ENCODE results near the gene POU2AF1. TPM values are rescaled to one million over a fixed set of nuclear protein-coding genes. Genes with fewer than 3 reads are reported as not detected.

Gene POU2AF1
- total and polyA plus RNA-seq, 2 of the 8 experiments (the other 6 are each of a cell fraction or from before 2014, with no cell fraction given): not detected

- Histone ChIP-seq H3K4me2 (ENCODE audit: insufficient read depth in 1 of 2, low read depth in 2 of 2, low read length in 2 of 2) (no peak overlapping the region), H3K9ac (replicated peaks in 1 of 4; ENCODE audit: extremely low read depth in 1 of 4, low read depth in 3 of 4, low read length in 3 of 4) (no peak overlapping the region), H2BK15ac (ENCODE audit: low read length) (no peak overlapping the region), H4K8ac (ENCODE audit: extremely low read depth, insufficient read depth, low read length) (no peak overlapping the region), H3K14ac (ENCODE audit: insufficient read length) (no peak overlapping the region), H4K5ac (ENCODE audit: insufficient read length, low read depth, low read length) (no peak overlapping the region), H2BK5ac (ENCODE audit: low read depth, low read length) (no peak overlapping the region), H3K27me3 (replicated peaks in 1 of 4; ENCODE audit: control insufficient read depth in 3 of 4, extremely low read depth in 1 of 4, insufficient read depth in 3 of 4, low read length in 3 of 4) (no peaks in the 10 kb centered on the region), H3K9me3 (ENCODE audit: insufficient read depth in 2 of 2, low read depth in 1 of 2, low read length in 1 of 2) (no peaks in the 10 kb centered on the region), H4K91ac (replicated peaks; ENCODE audit: insufficient read length, low read length) (no peak overlapping the region), H2AK5ac (ENCODE audit: low read depth, low read length) (no peak overlapping the region), H3K79me2 (ENCODE audit: control insufficient read depth in 1 of 2, insufficient read depth in 2 of 2, low read length in 2 of 2) (no peaks in the 10 kb centered on the region), H3K23ac (ENCODE audit: insufficient read length) (no peak overlapping the region), H3K36me3 (ENCODE audit: control insufficient read depth in 2 of 4, insufficient read depth in 4 of 4, low read length in 3 of 4) (no peaks in the 10 kb centered on the region), H3K56ac (replicated peaks; ENCODE audit: insufficient read length, low read depth, low read length) (no peak overlapping the region), H3K18ac (ENCODE audit: extremely low read depth, low read length) (no peak overlapping the region), H3K4me1 (replicated peaks in 1 of 4; ENCODE audit: control insufficient read depth in 3 of 4, insufficient read depth in 4 of 4, low read length in 3 of 4) (no peaks in the 10 kb centered on the region), H2BK12ac (ENCODE audit: low read depth, low read length) (no peak overlapping the region), H3K4me3 (ENCODE audit: extremely low read depth in 1 of 4, insufficient read depth in 2 of 4, low read depth in 3 of 4, low read length in 4 of 4) (no peak overlapping the region), H3K23me2 (ENCODE audit: low read depth, low read length) (no peaks in the 10 kb centered on the region), H2BK120ac (replicated peaks; ENCODE audit: low read depth, low read length) (no peak overlapping the region), H2AFZ (ENCODE audit: low read length) (no peak overlapping the region), H2BK20ac (ENCODE audit: low read length) (no peak overlapping the region), H4K20me1 (replicated peaks in 1 of 2; ENCODE audit: control insufficient read depth in 1 of 2, insufficient read depth in 2 of 2, low read length in 2 of 2) (no peaks in the 10 kb centered on the region), H3K27ac (ENCODE audit: low read depth, low read length) (no peak overlapping the region), H3K79me1 (ENCODE audit: low read depth, low read length) (no peaks in the 10 kb centered on the region), H3K4ac (replicated peaks; ENCODE audit: insufficient read length, low read depth, low read length) (no peak overlapping the region)
- DNase-seq (ENCODE audit: low read depth in 1 of 2, low spot score in 2 of 2) (no peak), FAIRE-seq (no peak)
- ChIA-PET CTCF (ENCODE audit: partially characterized antibody) (interaction anchor here (0.7 to 2.2 kb wide), 3 partner anchors 101 to 124 kb away, joined by 3 to 9 read pairs (median 6); no protein-coding TSS in a partner anchor), POLR2A (ENCODE audit: partially characterized antibody) (interaction anchor here (0.6 kb wide), 1 partner anchor 62 kb away, joined by 3 read pairs; no protein-coding TSS in a partner anchor)
- WGBS, 2 experiments (ENCODE audit: extremely low coverage in 1 of 2, insufficient coverage in 1 of 2, insufficient read length in 1 of 2, insufficient replicate concordance in 2 of 2, low coverage in 1 of 2, low lambda C conversion rate in 2 of 2, missing lambda C conversion rate in 1 of 2): 87% methylated on average over 2 of the region's 2 CpGs; no CpG with 5 or more reads in 1 of the 2 experiments
- TF ChIP-seq E2F6 (IDR thresholded peaks at IDR 0.05) (no peak), YY1 (IDR thresholded peaks at IDR 0.05; ENCODE audit: low read depth, low read length) (no peak), GTF2F1 (IDR thresholded peaks at IDR 0.05; ENCODE audit: borderline replicate concordance, low read depth, low read length) (no peak), PHF8 (conservative IDR thresholded peaks at IDR 0.05; ENCODE audit: low read depth, low read length) (no peak)
These were observed 56.5 kb downstream of the POU2AF1 start for GRCh38 chr11:111322534-111322933.

All from H1 (cell line).